Liver (tissue), 3 donors: ENCODE data around the gene SIGLEC9.

Source experiments
- ATF3 ChIP-seq: IDR thresholded peaks from 2 replicates; pipeline ENCODE4 v1.6.1; 2016; ENCODE audit warnings: antibody characterized with exemption
- CTCF ChIP-seq: fragments of 150-350 bp; IDR thresholded peaks from 2 replicates; pipeline ENCODE4 v1.5.1; 2017; ENCODE audit warnings: improper control_type of control experiment, low read depth, low read length; ENCODE audit not compliant: missing input control
- FOXA1 ChIP-seq: IDR thresholded peaks from 2 replicates; pipeline ENCODE4 v1.6.1; 2016; ENCODE audit warnings: antibody characterized with exemption
- JUND ChIP-seq, 2 donors: IDR thresholded peaks; 2 replicates each; pipeline ENCODE4 v1.6.1; 2016; ENCODE audit warnings: antibody characterized with exemption in 2 of 2
- REST ChIP-seq: IDR thresholded peaks from 2 replicates; pipeline ENCODE4 v1.6.1; 2016; ENCODE audit warnings: antibody characterized with exemption, mild to moderate bottlenecking
- RXRA ChIP-seq, 2 donors: IDR thresholded peaks; 2 replicates each; pipeline ENCODE4 v1.6.1; 2017 to 2018; ENCODE audit warnings: antibody characterized with exemption in 2 of 2, mild to moderate bottlenecking in 1 of 2
- TAF1 ChIP-seq: conservative IDR thresholded peaks from 2 replicates; pipeline ENCODE4 v1.6.1; 2016; ENCODE audit warnings: antibody characterized with exemption, mild to moderate bottlenecking
- TF ChIP-seq, protein P1 (sequence below): IDR thresholded peaks from 2 replicates; pipeline ENCODE4 v1.6.1; 2016; ENCODE audit warnings: antibody characterized with exemption
- donor health status: healthy.
- donor health status: healthy.

GRCh38 chr19:51164215-51164614 is 39.5 kb downstream of the SIGLEC9 start:
- no peak for TF ChIP-seq CTCF
- TF ChIP-seq ATF3, result no peak
- TF ChIP-seq REST, result no peak
- TF ChIP-seq TAF1, result no peak
- TF ChIP-seq FOXA1, result no peak
- TF ChIP-seq, protein P1, sequence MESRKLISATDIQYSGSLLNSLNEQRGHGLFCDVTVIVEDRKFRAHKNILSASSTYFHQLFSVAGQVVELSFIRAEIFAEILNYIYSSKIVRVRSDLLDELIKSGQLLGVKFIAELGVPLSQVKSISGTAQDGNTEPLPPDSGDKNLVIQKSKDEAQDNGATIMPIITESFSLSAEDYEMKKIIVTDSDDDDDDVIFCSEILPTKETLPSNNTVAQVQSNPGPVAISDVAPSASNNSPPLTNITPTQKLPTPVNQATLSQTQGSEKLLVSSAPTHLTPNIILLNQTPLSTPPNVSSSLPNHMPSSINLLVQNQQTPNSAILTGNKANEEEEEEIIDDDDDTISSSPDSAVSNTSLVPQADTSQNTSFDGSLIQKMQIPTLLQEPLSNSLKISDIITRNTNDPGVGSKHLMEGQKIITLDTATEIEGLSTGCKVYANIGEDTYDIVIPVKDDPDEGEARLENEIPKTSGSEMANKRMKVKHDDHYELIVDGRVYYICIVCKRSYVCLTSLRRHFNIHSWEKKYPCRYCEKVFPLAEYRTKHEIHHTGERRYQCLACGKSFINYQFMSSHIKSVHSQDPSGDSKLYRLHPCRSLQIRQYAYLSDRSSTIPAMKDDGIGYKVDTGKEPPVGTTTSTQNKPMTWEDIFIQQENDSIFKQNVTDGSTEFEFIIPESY, result no peak
- TF ChIP-seq JUND (IDR thresholded peaks at IDR 0.05), result no peak
- TF ChIP-seq RXRA (IDR thresholded peaks at IDR 0.05), result no peak
